IPS-15b (cell line): Measurements from ENCODE around the gene CTF1.
A peak's percentile ranks its signal among the peaks of the same experiment; 100 is the strongest.

Source experiments
- H3K27me3 ChIP-seq: one replicate; pipeline ENCODE4 v1.6.1; 2013; ENCODE audit warnings: low read length; ENCODE audit not compliant: control insufficient read depth, insufficient read depth
- H3K36me3 ChIP-seq: one replicate; pipeline ENCODE4 v1.6.1; 2013; ENCODE audit warnings: low read length; ENCODE audit not compliant: control insufficient read depth, insufficient read depth
- H3K4me1 ChIP-seq: one replicate; pipeline ENCODE4 v1.6.1; 2013; ENCODE audit warnings: mild to moderate bottlenecking, low read length; ENCODE audit not compliant: control insufficient read depth, insufficient read depth
- H3K4me3 ChIP-seq: one replicate; pipeline ENCODE4 v1.5.1; 2013; ENCODE audit warnings: low read depth, low read length
- H3K9ac ChIP-seq: one replicate; pipeline ENCODE4 v1.6.1; 2013; ENCODE audit warnings: low read depth, mild to moderate bottlenecking, low read length
- H3K9me3 ChIP-seq: one replicate; pipeline ENCODE4 v1.6.1; 2013; ENCODE audit warnings: mild to moderate bottlenecking, low read length; ENCODE audit not compliant: control insufficient read depth, insufficient read depth

The CTF1 gene

GRCh38 chr16:30921459-30921747, 25.0 kb downstream of the CTF1 start:
- no peak overlapping the region for H3K9ac ChIP-seq
- peak overlapping the region; percentile 92 for H3K4me3 ChIP-seq
- H3K9me3 ChIP-seq: no peaks in the 10 kb centered on the region
- peaks cover 2% of the 10 kb centered on the region for H3K4me1 ChIP-seq
- no peaks in the 10 kb centered on the region for H3K27me3 ChIP-seq
- no peaks in the 10 kb centered on the region for H3K36me3 ChIP-seq

DNA sequence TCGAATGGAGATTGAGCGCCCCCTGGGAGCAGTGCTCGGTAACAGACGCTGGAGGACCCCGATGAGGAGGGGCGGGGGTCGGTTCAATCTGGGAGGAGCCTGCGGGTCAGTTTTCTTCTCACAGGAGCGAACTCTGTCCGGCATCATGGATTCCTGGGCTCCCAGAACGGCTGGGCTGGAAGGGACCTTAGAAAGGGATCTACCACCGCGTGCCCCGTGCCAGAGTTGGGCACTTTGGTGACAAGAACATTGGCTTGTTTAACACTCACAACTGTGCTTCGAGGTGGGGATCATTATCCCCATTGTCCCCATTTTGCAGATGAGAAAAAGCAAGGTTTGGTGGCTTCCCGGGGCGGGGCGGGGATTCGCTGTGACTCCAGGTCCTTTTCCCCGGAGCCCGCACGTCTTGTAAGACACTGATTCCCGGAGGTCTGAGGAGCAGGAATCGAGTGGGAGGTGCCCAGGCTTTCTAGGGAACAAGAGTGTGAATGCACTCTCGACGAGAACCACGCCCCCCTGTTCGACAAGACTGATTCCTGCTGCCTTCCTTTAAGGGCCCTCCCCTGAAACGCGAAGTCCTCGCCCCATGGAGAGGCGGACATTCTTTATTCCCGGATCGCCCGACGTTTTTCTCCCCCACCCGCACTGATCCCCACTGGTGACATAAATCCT, 25.5 kb downstream of the CTF1 start:
- Histone ChIP-seq H3K4me1 (peaks cover 2% of the 10 kb centered on the region), H3K4me3 (peak overlapping the region; percentile 92), H3K9me3 (no peaks in the 10 kb centered on the region), H3K36me3 (no peaks in the 10 kb centered on the region), H3K9ac (peak overlapping the region; percentile 68), H3K27me3 (no peaks in the 10 kb centered on the region)

GRCh38 chr16:30922420-30922959, 26.1 kb downstream of the CTF1 start:
- Histone ChIP-seq H3K9me3 (no peaks in the 10 kb centered on the region), H3K4me1 (peaks cover 2% of the 10 kb centered on the region), H3K4me3 (peak overlapping the region; percentile 98), H3K36me3 (no peaks in the 10 kb centered on the region), H3K9ac (peak overlapping the region; percentile 76), H3K27me3 (no peaks in the 10 kb centered on the region)

DNA sequence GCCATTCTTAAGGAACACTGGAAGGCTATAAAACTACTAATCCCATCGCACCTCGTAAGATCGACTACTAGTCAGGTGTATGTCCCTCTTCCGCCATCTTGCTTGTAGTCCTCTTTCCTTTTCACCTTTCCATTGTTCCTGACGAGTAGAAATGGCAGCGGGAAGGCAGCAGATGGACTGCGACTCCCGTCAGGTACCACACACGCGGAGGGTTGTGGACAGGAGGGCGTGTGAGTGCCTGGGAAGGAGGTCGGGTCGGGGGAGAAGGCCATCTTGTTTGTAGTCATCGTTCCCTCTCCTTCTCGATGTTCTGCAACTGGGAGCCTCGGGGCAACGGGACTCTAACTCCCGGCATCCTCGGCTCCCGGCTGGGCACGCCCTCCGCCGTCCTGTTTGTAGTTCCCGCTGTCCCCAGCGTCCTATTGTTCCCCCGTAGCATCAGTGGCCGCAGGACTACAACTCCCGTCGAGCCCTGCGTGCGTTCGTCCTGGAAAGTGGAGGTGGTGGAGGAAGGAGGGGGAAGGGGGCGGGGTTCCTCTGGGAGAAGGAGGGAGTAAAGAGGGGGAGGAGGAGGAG, 26.6 kb downstream of the CTF1 start:
- H3K4me3 ChIP-seq: peak overlapping the region; percentile 98
- H3K36me3 ChIP-seq: no peaks in the 10 kb centered on the region
- H3K9ac ChIP-seq: peak overlapping the region; percentile 76
- H3K4me1 ChIP-seq: peaks cover 2% of the 10 kb centered on the region
- no peaks in the 10 kb centered on the region for H3K27me3 ChIP-seq
- H3K9me3 ChIP-seq: no peaks in the 10 kb centered on the region

DNA sequence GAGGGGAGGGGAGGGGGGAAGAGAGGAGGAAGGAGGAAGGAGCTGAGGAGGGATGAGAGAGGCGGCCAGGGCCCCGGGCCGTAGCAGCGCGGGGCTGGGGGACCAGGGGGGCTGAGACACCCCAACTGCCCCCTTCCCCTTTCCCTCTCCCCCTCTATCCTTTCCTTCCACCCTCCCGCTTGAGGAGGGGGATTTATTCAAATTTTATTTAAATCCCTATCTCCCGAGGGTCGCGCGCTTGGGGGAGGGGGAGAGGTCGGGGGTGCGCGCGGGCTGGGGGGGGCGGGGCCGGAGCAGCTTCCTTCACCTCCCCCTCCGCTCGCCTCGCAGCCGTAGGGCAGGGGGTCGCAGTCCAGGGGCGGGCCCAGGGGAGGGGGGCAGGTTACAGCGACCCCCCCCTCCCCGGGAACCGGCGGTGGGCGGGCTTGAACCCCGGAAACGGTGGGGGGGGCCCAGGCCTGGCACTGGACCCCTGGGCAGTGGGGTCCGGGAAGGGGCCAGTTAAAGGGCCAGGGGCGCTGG, 27.2 kb downstream of the CTF1 start, which contains the start of gene FBXL19:
FBXL19 (plus strand) TSS at position 19 of the 522 bp plus-strand sequence. CDS start 2,183 bp downstream, outside the sequence.
- H3K9me3 ChIP-seq: no peaks in the 10 kb centered on the region
- peak within 1 kb of the TSS; percentile 98 for H3K4me3 ChIP-seq
- H3K9ac ChIP-seq: peak within 1 kb of the TSS; percentile 76
- peaks cover 2% of the 10 kb centered on the region for H3K4me1 ChIP-seq
- no peaks in the 10 kb centered on the region for H3K36me3 ChIP-seq
- H3K27me3 ChIP-seq: no peaks in the 10 kb centered on the region

GRCh38 chr16:30924076-30924912, 27.9 kb downstream of the CTF1 start:
- Histone ChIP-seq H3K36me3 (no peaks in the 10 kb centered on the region), H3K4me3 (peak overlapping the region; percentile 67), H3K9me3 (no peaks in the 10 kb centered on the region), H3K4me1 (peaks cover 2% of the 10 kb centered on the region), H3K27me3 (no peaks in the 10 kb centered on the region), H3K9ac (no peak overlapping the region)

DNA sequence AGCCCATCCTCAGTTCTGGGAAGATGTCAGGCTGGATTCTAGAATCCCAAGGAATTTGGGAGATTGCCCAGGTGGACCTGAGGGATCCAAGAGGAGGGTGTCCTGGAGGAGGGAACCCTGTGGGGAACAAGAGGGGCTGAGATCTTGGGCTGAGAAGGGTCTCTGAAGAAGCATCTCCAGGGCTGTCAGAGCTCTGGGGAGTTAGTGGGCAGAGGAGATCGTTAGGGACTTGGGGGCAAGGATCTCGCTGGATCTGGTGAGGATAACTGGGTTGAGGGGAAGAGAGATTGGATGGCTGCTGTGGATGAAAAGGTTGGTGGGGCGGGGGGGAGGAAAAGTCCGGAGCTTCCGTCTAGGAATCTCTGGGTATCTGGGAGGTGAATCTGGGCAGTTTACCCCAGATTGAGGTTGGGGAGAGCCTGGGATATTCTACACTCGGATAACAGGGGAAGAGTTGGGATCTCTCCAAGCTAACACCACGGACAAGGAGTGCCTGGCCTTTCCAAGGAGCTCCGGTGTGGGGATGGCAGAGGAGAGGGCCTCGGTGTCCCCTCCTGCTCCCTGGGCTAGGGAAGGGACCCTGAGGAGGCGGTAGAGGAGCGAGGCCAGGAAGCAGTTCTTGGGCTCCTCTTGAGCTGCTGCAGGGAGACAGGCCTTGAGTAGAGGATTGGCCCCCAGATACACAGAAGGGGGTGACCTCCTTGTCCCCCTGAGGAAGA, 28.7 kb downstream of the CTF1 start:
- Histone ChIP-seq H3K9me3 (no peaks in the 10 kb centered on the region), H3K4me3 (peak overlapping the region; percentile 67), H3K4me1 (peaks cover 2% of the 10 kb centered on the region), H3K36me3 (no peaks in the 10 kb centered on the region), H3K27me3 (no peaks in the 10 kb centered on the region), H3K9ac (peak overlapping the region; percentile 47)

GRCh38 chr16:30925632-30925987, 29.2 kb downstream of the CTF1 start:
- Histone ChIP-seq H3K9ac (no peak overlapping the region), H3K4me3 (no peak overlapping the region), H3K4me1 (peaks cover 2% of the 10 kb centered on the region), H3K36me3 (no peaks in the 10 kb centered on the region), H3K27me3 (no peaks in the 10 kb centered on the region), H3K9me3 (no peaks in the 10 kb centered on the region)

GRCh38 chr16:30925995-30926811, 29.8 kb downstream of the CTF1 start:
- Histone ChIP-seq H3K9me3 (no peaks in the 10 kb centered on the region), H3K36me3 (peaks cover 3% of the 10 kb centered on the region), H3K4me1 (peaks cover 2% of the 10 kb centered on the region), H3K9ac (no peak overlapping the region), H3K27me3 (no peaks in the 10 kb centered on the region), H3K4me3 (no peak overlapping the region)

DNA sequence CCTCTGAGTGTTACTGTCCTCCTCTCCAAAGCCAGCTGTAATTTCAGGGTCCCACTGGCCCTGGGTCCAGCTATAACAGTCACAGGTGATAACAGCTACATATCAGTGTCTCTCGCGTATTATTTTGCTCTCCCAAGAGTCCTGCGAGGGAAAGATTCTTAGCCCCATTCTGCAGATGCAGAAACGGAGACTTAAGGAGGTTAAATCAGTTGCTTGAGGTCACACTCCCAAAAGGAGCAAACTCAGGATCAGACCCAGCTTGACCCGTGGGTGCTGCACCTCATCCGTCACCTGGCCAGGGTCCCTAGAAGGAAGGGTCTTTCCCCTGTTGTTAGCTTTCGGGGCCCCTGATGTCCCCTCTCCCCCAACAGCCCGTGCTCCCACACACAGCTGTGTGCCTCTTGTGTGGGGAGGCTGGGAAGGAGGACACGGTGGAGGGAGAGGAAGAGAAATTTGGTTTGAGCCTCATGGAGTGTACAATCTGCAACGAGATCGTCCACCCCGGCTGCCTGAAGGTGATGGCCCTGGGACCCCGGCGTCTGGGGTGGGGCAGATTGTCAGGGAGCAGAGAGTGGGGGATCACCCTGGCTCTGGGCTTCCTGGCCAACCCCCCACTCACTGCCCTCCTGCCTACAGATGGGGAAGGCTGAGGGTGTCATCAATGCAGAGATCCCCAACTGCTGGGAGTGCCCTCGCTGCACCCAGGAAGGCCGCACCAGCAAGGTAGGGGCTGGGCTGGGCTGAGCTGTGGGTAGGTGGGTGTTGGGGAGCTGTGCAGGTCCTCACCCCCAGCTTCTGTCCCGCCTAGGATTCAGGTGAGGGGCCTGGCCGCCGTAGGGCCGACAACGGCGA, 30.7 kb downstream of the CTF1 start:
- H3K27me3 ChIP-seq: no peaks in the 10 kb centered on the region
- no peaks in the 10 kb centered on the region for H3K9me3 ChIP-seq
- H3K4me1 ChIP-seq: peaks cover 2% of the 10 kb centered on the region
- H3K4me3 ChIP-seq: peak overlapping the region; percentile 30
- H3K36me3 ChIP-seq: peaks cover 3% of the 10 kb centered on the region
- H3K9ac ChIP-seq: peak overlapping the region; percentile 24
